ENCODE measurements around the gene EXOC1L. TPM values are rescaled to one million over a fixed set of nuclear protein-coding genes. Genes with fewer than 3 reads are reported as not detected.

The EXOC1L gene
- total RNA-seq, 1 donor from 2014 or later, result 0.83 TPM

GRCh38 chr4:55830048-55830447 is 10.5 kb downstream of the EXOC1L start:
- TF ChIP-seq CTCF (IDR thresholded peaks at IDR 0.05; ENCODE audit: partially characterized antibody, unreplicated experiment), result no peak
- Mint-ChIP-seq H3K4me1 (ENCODE audit: low read depth, unreplicated experiment) (peaks cover 4% of the 10 kb centered on the region), H3K27ac (ENCODE audit: unreplicated experiment) (no peak overlapping the region), H3K4me3 (ENCODE audit: unreplicated experiment) (no peak overlapping the region), H3K36me3 (ENCODE audit: unreplicated experiment) (peaks cover 4% of the 10 kb centered on the region), H3K27me3 (ENCODE audit: unreplicated experiment) (no peaks in the 10 kb centered on the region), H3K9me3 (ENCODE audit: unreplicated experiment) (no peaks in the 10 kb centered on the region)
- no peak for DNase-seq

GRCh38 chr4:55830716-55831115 is 11.1 kb downstream of the EXOC1L start:
- peaks cover 4% of the 10 kb centered on the region for H3K36me3 Mint-ChIP-seq (ENCODE audit: unreplicated experiment)
- H3K4me3 Mint-ChIP-seq (ENCODE audit: unreplicated experiment), result no peak overlapping the region

GRCh38 chr4:55834086-55834795 is 14.7 kb downstream of the EXOC1L start:
- no peak for TF ChIP-seq CTCF (IDR thresholded peaks at IDR 0.05; ENCODE audit: partially characterized antibody, unreplicated experiment)
- DNase-seq, result no peak
- peaks cover 1% of the 10 kb centered on the region for H3K9me3 Mint-ChIP-seq (ENCODE audit: unreplicated experiment)
- H3K4me3 Mint-ChIP-seq (ENCODE audit: unreplicated experiment), result no peak overlapping the region
- peaks cover 4% of the 10 kb centered on the region for H3K4me1 Mint-ChIP-seq (ENCODE audit: low read depth, unreplicated experiment)
- H3K27me3 Mint-ChIP-seq (ENCODE audit: unreplicated experiment), result no peaks in the 10 kb centered on the region
- peak overlapping the region; percentile 76 for H3K27ac Mint-ChIP-seq (ENCODE audit: unreplicated experiment)
- H3K36me3 Mint-ChIP-seq (ENCODE audit: unreplicated experiment), result peaks cover 8% of the 10 kb centered on the region

More at GRCh38 chr4:55830716-55831115, 11.1 kb downstream of the EXOC1L start:
- DNase-seq, result no peak
- no peak for TF ChIP-seq CTCF (IDR thresholded peaks at IDR 0.05; ENCODE audit: partially characterized antibody, unreplicated experiment)
- H3K9me3 Mint-ChIP-seq (ENCODE audit: unreplicated experiment), result no peaks in the 10 kb centered on the region
- H3K4me1 Mint-ChIP-seq (ENCODE audit: low read depth, unreplicated experiment), result peaks cover 4% of the 10 kb centered on the region
- no peaks in the 10 kb centered on the region for H3K27me3 Mint-ChIP-seq (ENCODE audit: unreplicated experiment)
- no peak overlapping the region for H3K27ac Mint-ChIP-seq (ENCODE audit: unreplicated experiment)

- TF ChIP-seq CTCF (IDR thresholded peaks at IDR 0.05; ENCODE audit: partially characterized antibody, unreplicated experiment), result no peak
- no peak for DNase-seq
- peaks cover 4% of the 10 kb centered on the region for H3K4me1 Mint-ChIP-seq (ENCODE audit: low read depth, unreplicated experiment)
- no peaks in the 10 kb centered on the region for H3K27me3 Mint-ChIP-seq (ENCODE audit: unreplicated experiment)
- no peak overlapping the region for H3K27ac Mint-ChIP-seq (ENCODE audit: unreplicated experiment)
- peaks cover 5% of the 10 kb centered on the region for H3K9me3 Mint-ChIP-seq (ENCODE audit: unreplicated experiment)
- H3K36me3 Mint-ChIP-seq (ENCODE audit: unreplicated experiment), result peaks cover 17% of the 10 kb centered on the region
- H3K4me3 Mint-ChIP-seq (ENCODE audit: unreplicated experiment), result no peak overlapping the region
Measured at GRCh38 chr4:55837903-55838302, 18.3 kb downstream of the EXOC1L start.

GRCh38 chr4:55838356-55838755 is 18.8 kb downstream of the EXOC1L start:
- Mint-ChIP-seq H3K27me3 (ENCODE audit: unreplicated experiment) (no peaks in the 10 kb centered on the region), H3K4me3 (ENCODE audit: unreplicated experiment) (no peak overlapping the region), H3K9me3 (ENCODE audit: unreplicated experiment) (peaks cover 6% of the 10 kb centered on the region), H3K36me3 (ENCODE audit: unreplicated experiment) (peaks cover 17% of the 10 kb centered on the region), H3K27ac (ENCODE audit: unreplicated experiment) (no peak overlapping the region), H3K4me1 (ENCODE audit: low read depth, unreplicated experiment) (peaks cover 4% of the 10 kb centered on the region)
- no peak for DNase-seq
- no peak for TF ChIP-seq CTCF (IDR thresholded peaks at IDR 0.05; ENCODE audit: partially characterized antibody, unreplicated experiment)

All from glutamatergic neuron (in vitro differentiated cells).